Keratinocyte (primary cell): ENCODE results near the gene ZDHHC12. TPM values are rescaled to one million over a fixed set of nuclear protein-coding genes. Genes with fewer than 3 reads are reported as not detected.

Experiments used
- DNase-seq: peaks from one replicate; pipeline ENCODE4 v3.0.0-alpha.2; 2011; ENCODE audit warnings: low read depth, missing footprints, low spot score
- FAIRE-seq: peaks from 2 replicates; lab custom pipeline; 2011; peaks lifted over from hg19 to GRCh38; lab: Jason Lieb, UNC
- H2AFZ ChIP-seq: 2 replicates; pipeline ENCODE4 v1.6.0; 2012; ENCODE audit warnings: low read length, control low read depth, inconsistent platforms; ENCODE audit not compliant: control insufficient read depth
- H3K27ac ChIP-seq: 2 replicates; pipeline ENCODE4 v1.5.1; 2011; ENCODE audit warnings: low read length; ENCODE audit not compliant: control insufficient read depth, insufficient read depth
- H3K27me3 ChIP-seq: 3 replicates; pipeline ENCODE4 v1.6.0; 2011; ENCODE audit warnings: low read length; ENCODE audit not compliant: control insufficient read depth, insufficient read depth; ENCODE audit errors: extremely low read depth
- H3K36me3 ChIP-seq, 2 experiments: 2 replicates in 1 of 2; 3 replicates in 1 of 2; pipeline ENCODE4 v1.5.1; 2011; ENCODE audit warnings: low read length in 2 of 2, mild to moderate bottlenecking in 1 of 2; ENCODE audit not compliant: control insufficient read depth in 2 of 2, insufficient read depth in 2 of 2; ENCODE audit errors: extremely low read depth in 1 of 2
- H3K4me1 ChIP-seq: 3 replicates; pipeline ENCODE4 v1.5.1; 2011; ENCODE audit warnings: low read length; ENCODE audit not compliant: control insufficient read depth, insufficient read depth; ENCODE audit errors: extremely low read depth
- H3K4me2 ChIP-seq: 3 replicates; pipeline ENCODE4 v1.6.0; 2011; ENCODE audit warnings: low read depth, low read length; ENCODE audit not compliant: control insufficient read depth, insufficient read depth; ENCODE audit errors: extremely low read depth
- H3K4me3 ChIP-seq, 3 experiments: fragments of 200-600 bp in 1 of 3; sonication (generic) in 1 of 3; 2 replicates in 2 of 3; 3 replicates in 1 of 3; pipeline ENCODE4 v1.5.1; 2011 to 2016; ENCODE audit warnings: low read length in 3 of 3, mild to moderate bottlenecking in 3 of 3, control low read depth in 2 of 3, inconsistent platforms in 1 of 3, low read depth in 1 of 3, mixed read lengths in 1 of 3, mixed run types in 1 of 3, moderate library complexity in 1 of 3; ENCODE audit not compliant: control insufficient read depth in 2 of 3, insufficient read depth in 2 of 3; ENCODE audit errors: extremely low read depth in 1 of 3
- H3K79me2 ChIP-seq: 2 replicates; pipeline ENCODE4 v1.6.0; 2012; ENCODE audit warnings: low read length; ENCODE audit not compliant: control insufficient read depth, insufficient read depth
- H3K9ac ChIP-seq: 3 replicates; pipeline ENCODE4 v1.6.0; 2011; ENCODE audit warnings: low read length; ENCODE audit not compliant: control insufficient read depth, insufficient read depth; ENCODE audit errors: extremely low read depth
- H3K9me1 ChIP-seq: 3 replicates; pipeline ENCODE4 v1.6.0; 2011; ENCODE audit warnings: low read length; ENCODE audit not compliant: control insufficient read depth, insufficient read depth; ENCODE audit errors: extremely low read depth
- H3K9me3 ChIP-seq: 2 replicates; pipeline ENCODE4 v1.5.1; 2012; ENCODE audit warnings: low read depth, low read length; ENCODE audit not compliant: control insufficient read depth
- H4K20me1 ChIP-seq: 3 replicates; pipeline ENCODE4 v1.6.0; 2011; ENCODE audit warnings: low read length; ENCODE audit not compliant: control insufficient read depth, insufficient read depth; ENCODE audit errors: extremely low read depth
- CTCF ChIP-seq, 3 experiments: IDR thresholded peaks in 1 of 3; conservative IDR thresholded peaks in 1 of 3; optimal IDR thresholded peaks in 1 of 3; 2 replicates in 2 of 3; 3 replicates in 1 of 3; pipeline versions ENCODE3 to v1.5.1; 2011; ENCODE audit warnings: low read length in 3 of 3, mild to moderate bottlenecking in 3 of 3, moderate library complexity in 2 of 3, control low read depth in 1 of 3, inconsistent platforms in 1 of 3; ENCODE audit not compliant: insufficient read depth in 2 of 3; ENCODE audit errors: extremely low read depth in 1 of 3
- EZH2 ChIP-seq: IDR thresholded peaks from one replicate; pipeline ENCODE4 v1.6.1; 2012; ENCODE audit warnings: inconsistent platforms, mild to moderate bottlenecking, low read length, moderate library complexity
- dilution Hi-C: fragments of 300-500 bp; cut with MboI; formaldehyde crosslinking; loops from one replicate; pipeline ENCODE4 v1.7.0; 2020; ENCODE audit warnings: low sequenced_read_pairs; ENCODE audit not compliant: extremely low pct_ligation_motif_present
- polyA plus RNA-seq, 5 experiments: library from polyadenylated mRNA; depleted of rRNA in 3 of 5; stranded (reverse) in 3 of 5; stranded (forward) in 1 of 5; unstranded in 1 of 5; fragments of >200 nt; gene quantifications; 1 replicate in 1 of 5; 2 replicates in 3 of 5; 3 replicates in 1 of 5; pipeline versions ENCODE4 v1.2.1 to v1.2.3, GENCODE V29; 2011 to 2012; ENCODE audit warnings: missing spikeins in 2 of 5, low read depth in 1 of 5, low replicate concordance in 1 of 5

The ZDHHC12 gene
- polyA plus RNA-seq, 1 donor (not counting 4 experiments of a cell fraction or from before 2014, with no cell fraction given) = 24.1 TPM

- Histone ChIP-seq H3K27ac (no peak overlapping the region), H3K36me3 (peaks cover 0 to under 1% of the 10 kb centered on the region in 2 experiments), H3K4me2 (no peak overlapping the region), H3K79me2 (no peaks in the 10 kb centered on the region), H3K4me1 (no peaks in the 10 kb centered on the region), H2AFZ (no peak overlapping the region), H3K9me3 (no peaks in the 10 kb centered on the region), H3K9ac (no peak overlapping the region), H3K27me3 (no peaks in the 10 kb centered on the region), H3K4me3 (no peak overlapping the region), H3K9me1 (no peaks in the 10 kb centered on the region), H4K20me1 (no peaks in the 10 kb centered on the region)
- no peak for TF ChIP-seq CTCF (optimal IDR thresholded peaks at IDR 0.05 in 1 of 3, IDR thresholded peaks at IDR 0.05 in 1 of 3, conservative IDR thresholded peaks at IDR 0.05 in 1 of 3; ENCODE audit: extremely low read depth in 1 of 3, insufficient read depth in 2 of 3, low read length in 3 of 3)
- TF ChIP-seq EZH2 = no peak
- dilution Hi-C loops = no loop called here
- no peak for FAIRE-seq
- DNase-seq = no peak
Observed at GRCh38 chr9:128714586-128715435, 9.1 kb downstream of the ZDHHC12 start.

GRCh38 chr9:128713941-128714573 lies 9.9 kb downstream of the ZDHHC12 start:
- H3K36me3 ChIP-seq = no peaks in the 10 kb centered on the region
- H3K27me3 ChIP-seq = no peaks in the 10 kb centered on the region
- no peaks in the 10 kb centered on the region for H3K4me1 ChIP-seq
- no peaks in the 10 kb centered on the region for H3K9me1 ChIP-seq
- no peak overlapping the region for H2AFZ ChIP-seq
- no peak overlapping the region for H3K9ac ChIP-seq
- dilution Hi-C loops = no loop called here
- H3K9me3 ChIP-seq = no peaks in the 10 kb centered on the region
- H3K79me2 ChIP-seq = no peaks in the 10 kb centered on the region
- H4K20me1 ChIP-seq = no peaks in the 10 kb centered on the region
- no peak overlapping the region for H3K4me3 ChIP-seq
- FAIRE-seq = no peak
- H3K4me2 ChIP-seq = no peak overlapping the region
- no peak for DNase-seq
- TF ChIP-seq CTCF (optimal IDR thresholded peaks at IDR 0.05 in 1 of 3, IDR thresholded peaks at IDR 0.05 in 1 of 3, conservative IDR thresholded peaks at IDR 0.05 in 1 of 3; ENCODE audit: extremely low read depth in 1 of 3, insufficient read depth in 2 of 3, low read length in 3 of 3) = no peak
- no peak for TF ChIP-seq EZH2
- no peak overlapping the region for H3K27ac ChIP-seq
